A673 (cell line): ENCODE results near the gene FRMD4B. TPM values are rescaled to one million over a fixed set of nuclear protein-coding genes. Genes with fewer than 3 reads are reported as not detected.

Source experiments
- BruUV-seq: library from RNA; stranded (reverse); fragments of 400-500 nt; replicated peaks from 2 replicates; lab custom pipeline; 2021; lab: Mats Ljungman, UMichigan
- CTCF ChIA-PET: fragments of 300-600 bp; sonication (Branson Sonifier 250); formaldehyde crosslinking; loops from one replicate; lab custom pipeline; 2022; ENCODE audit warnings: antibody characterized with exemption; lab: Charles Lee
- POLR2A ChIA-PET: fragments of 300-600 bp; sonication (Branson Sonifier 250); formaldehyde crosslinking; loops from one replicate; lab custom pipeline; 2022; ENCODE audit warnings: antibody characterized with exemption; ENCODE audit not compliant: low non-redundant PET; lab: Charles Lee
- DNase-seq: peaks from one replicate; pipeline ENCODE4 v3.0.0-alpha.2; 2015; ENCODE audit warnings: low spot score
- H3K27ac ChIP-seq: fragments of 200-600 bp; sonication (generic); 2 replicates; pipeline ENCODE4 v1.5.1; 2016; ENCODE audit warnings: mixed run types, low read depth, mild to moderate bottlenecking, mixed read lengths, antibody characterized with exemption, low read length; ENCODE audit not compliant: poor library complexity, severe bottlenecking
- H3K27me3 ChIP-seq: fragments of 200-600 bp; sonication (generic); replicated peaks from 2 replicates; pipeline ENCODE4 v1.6.1; 2017; ENCODE audit warnings: mixed run types, low read depth, mild to moderate bottlenecking, mixed read lengths, antibody characterized with exemption, low read length; ENCODE audit not compliant: insufficient read depth, poor library complexity
- H3K36me3 ChIP-seq: fragments of 200-600 bp; sonication (generic); 2 replicates; pipeline ENCODE4 v1.6.1; 2016; ENCODE audit warnings: mixed run types, mild to moderate bottlenecking, mixed read lengths, antibody characterized with exemption, low read length; ENCODE audit not compliant: insufficient read depth, poor library complexity, severe bottlenecking
- H3K4me1 ChIP-seq: fragments of 200-600 bp; sonication (generic); 2 replicates; pipeline ENCODE4 v1.6.1; 2017; ENCODE audit warnings: mixed run types, mild to moderate bottlenecking, mixed read lengths, antibody characterized with exemption, low read length; ENCODE audit not compliant: insufficient read depth, poor library complexity, severe bottlenecking
- H3K4me3 ChIP-seq: fragments of 200-600 bp; sonication (generic); 2 replicates; pipeline ENCODE4 v1.5.1; 2016; ENCODE audit warnings: low read depth, mixed run types, mild to moderate bottlenecking, mixed read lengths, low read length; ENCODE audit not compliant: poor library complexity, severe bottlenecking
- H3K9me3 ChIP-seq: fragments of 200-600 bp; sonication (generic); 2 replicates; pipeline ENCODE4 v1.6.1; 2016; ENCODE audit warnings: mixed run types, low read depth, mild to moderate bottlenecking, mixed read lengths, antibody characterized with exemption, low read length; ENCODE audit not compliant: poor library complexity, severe bottlenecking
- CTCF ChIP-seq: fragments of 300-800, 200-600 bp; sonication (generic); conservative IDR thresholded peaks from 2 replicates; pipeline ENCODE4 v1.5.1; 2017; ENCODE audit warnings: low read depth, mild to moderate bottlenecking, antibody characterized with exemption, low read length, moderate library complexity, mixed read lengths
- EZH2 ChIP-seq: fragments of 200-600 bp; sonication (generic); IDR thresholded peaks from 2 replicates; pipeline ENCODE4 v1.6.1; 2017; ENCODE audit warnings: borderline replicate concordance, low read depth, mild to moderate bottlenecking, mixed read lengths, antibody characterized with exemption, low read length; ENCODE audit not compliant: poor library complexity, severe bottlenecking
- intact Hi-C: fragments of 100-400 bp; cut with micrococcal nuclease; formaldehyde crosslinking; loops from one replicate; pipeline ENCODE4 v1.10.0; 2022; ENCODE audit not compliant: unreplicated experiment
- total RNA-seq: library from RNA; stranded (reverse); gene quantifications from 2 replicates; pipeline ENCODE4 v1.2.3, GENCODE V29; 2021

FRMD4B gene
- total RNA-seq, 1 experiment from 2014 or later = 0.21 TPM

GRCh38 chr3:69186575-69187093 is 199.3 kb downstream of the FRMD4B start:
- H3K27ac ChIP-seq = no peak overlapping the region
- no peak for DNase-seq
- intact Hi-C loops = no loop called here
- TF ChIP-seq EZH2 (no peak), CTCF (no peak)
- no peak overlapping the region for H3K4me3 ChIP-seq
- CTCF ChIA-PET = no interaction called here
- H3K4me1 ChIP-seq = no peaks in the 10 kb centered on the region
- H3K36me3 ChIP-seq = no peaks in the 10 kb centered on the region
- H3K9me3 ChIP-seq = no peaks in the 10 kb centered on the region
- POLR2A ChIA-PET = no interaction called here
- H3K27me3 ChIP-seq = no peaks in the 10 kb centered on the region
- no TSS peak for BruUV-seq

GRCh38 chr3:69182588-69183316 is 203.1 kb downstream of the FRMD4B start:
- Histone ChIP-seq H3K27me3 (no peaks in the 10 kb centered on the region), H3K36me3 (no peaks in the 10 kb centered on the region), H3K9me3 (no peaks in the 10 kb centered on the region), H3K4me1 (no peaks in the 10 kb centered on the region), H3K27ac (no peak overlapping the region), H3K4me3 (no peak overlapping the region)
- intact Hi-C loops = no loop called here
- POLR2A ChIA-PET = no interaction called here
- CTCF ChIA-PET = no interaction called here
- TF ChIP-seq CTCF = no peak
- TF ChIP-seq EZH2 = no peak
- no peak for DNase-seq
- no TSS peak for BruUV-seq

- intact Hi-C loops = no loop called here
- ChIA-PET POLR2A (no interaction called here), CTCF (no interaction called here)
- no TSS peak for BruUV-seq
- DNase-seq = no peak
- Histone ChIP-seq H3K4me3 (no peak overlapping the region), H3K36me3 (no peaks in the 10 kb centered on the region), H3K4me1 (no peaks in the 10 kb centered on the region), H3K27ac (no peak overlapping the region), H3K9me3 (no peaks in the 10 kb centered on the region), H3K27me3 (no peaks in the 10 kb centered on the region)
- TF ChIP-seq EZH2 = no peak
- no peak for TF ChIP-seq CTCF
Observed at GRCh38 chr3:69181592-69182211, 204.2 kb downstream of the FRMD4B start.
